Thyroid gland (tissue), 4 donors: ENCODE measurements around the gene TRAK2.

Experiments
- CTCF ChIP-seq, 6 experiments: fragments of 200-600 bp in 3 of 6; fragments of 450-650 bp in 3 of 6; sonication (generic) in 3 of 6; IDR thresholded peaks; one replicate each; pipeline ENCODE4 v1.5.1; 2016 to 2019; ENCODE audit warnings: antibody characterized with exemption in 6 of 6, mild to moderate bottlenecking in 2 of 6, inconsistent platforms in 1 of 6, moderate library complexity in 1 of 6
- POLR2A ChIP-seq, 2 donors: fragments of 450-650 bp; IDR thresholded peaks; one replicate each; pipeline ENCODE4 v1.6.1; 2017; ENCODE audit warnings: antibody characterized with exemption in 2 of 2, mild to moderate bottlenecking in 2 of 2, moderate library complexity in 1 of 2

- TF ChIP-seq CTCF (IDR thresholded peaks at IDR 0.05) (peak in 4 of 6 experiments; percentile 28 to 48 (median 36)), POLR2A (IDR thresholded peaks at IDR 0.05) (peak; percentile 65 to 92)
Measured at GRCh38 chr2:201451292-201452057, at the start of gene TRAK2, which contains the start of gene STRADB.
